KMS-11 (cell line): ENCODE measurements around the gene FRMPD2.

Experiments used
- H2AFZ ChIP-seq: fragments of 200-600 bp; sonication (generic); 2 replicates; pipeline ENCODE4 v1.6.1; 2016; ENCODE audit warnings: antibody characterized with exemption, mixed run types, low read depth
- H3K27ac ChIP-seq: fragments of 200-600 bp; sonication (generic); 2 replicates; pipeline ENCODE4 v1.6.1; 2016; ENCODE audit warnings: mild to moderate bottlenecking, mixed run types
- H3K27me3 ChIP-seq: fragments of 200-600 bp; sonication (generic); 2 replicates; pipeline ENCODE4 v1.6.1; 2017; ENCODE audit warnings: mild to moderate bottlenecking, low read depth, mixed run types, moderate library complexity; ENCODE audit not compliant: insufficient read depth
- H3K36me3 ChIP-seq: fragments of 200-600 bp; sonication (generic); 2 replicates; pipeline ENCODE4 v1.6.1; 2017; ENCODE audit warnings: mild to moderate bottlenecking, mixed run types; ENCODE audit not compliant: insufficient read depth
- H3K4me1 ChIP-seq: fragments of 200-600 bp; sonication (generic); 2 replicates; pipeline ENCODE4 v1.6.1; 2016; ENCODE audit warnings: mild to moderate bottlenecking, low read depth, mixed run types; ENCODE audit not compliant: poor library complexity, severe bottlenecking
- H3K4me2 ChIP-seq: fragments of 200-600 bp; sonication (generic); 2 replicates; pipeline ENCODE4 v1.7.0; 2016; ENCODE audit warnings: mild to moderate bottlenecking, mixed run types
- H3K4me3 ChIP-seq: fragments of 200-600 bp; sonication (generic); IDR thresholded peaks from 2 replicates; pipeline ENCODE4 v1.6.1; 2017; ENCODE audit warnings: low read depth, low read length, mixed read lengths; ENCODE audit not compliant: insufficient read depth
- H3K79me2 ChIP-seq: fragments of 200-600 bp; sonication (generic); 2 replicates; pipeline ENCODE4 v1.6.1; 2016; ENCODE audit warnings: low read depth, mixed run types; ENCODE audit not compliant: insufficient read depth
- H3K9ac ChIP-seq: fragments of 200-600 bp; sonication (generic); 2 replicates; pipeline ENCODE4 v1.6.1; 2016; ENCODE audit warnings: mild to moderate bottlenecking, mixed run types
- H4K20me1 ChIP-seq: fragments of 200-600 bp; sonication (generic); 2 replicates; pipeline ENCODE4 v1.6.1; 2016; ENCODE audit warnings: mild to moderate bottlenecking, mixed run types; ENCODE audit not compliant: insufficient read depth
- TF ChIP-seq, protein P1 (sequence below): fragments of 200-600 bp; sonication (generic); conservative IDR thresholded peaks from 2 replicates; pipeline ENCODE4 v1.6.1; 2017; ENCODE audit warnings: low read depth, mild to moderate bottlenecking, antibody characterized with exemption, low read length, moderate library complexity, mixed read lengths

FRMPD2 gene

DNA sequence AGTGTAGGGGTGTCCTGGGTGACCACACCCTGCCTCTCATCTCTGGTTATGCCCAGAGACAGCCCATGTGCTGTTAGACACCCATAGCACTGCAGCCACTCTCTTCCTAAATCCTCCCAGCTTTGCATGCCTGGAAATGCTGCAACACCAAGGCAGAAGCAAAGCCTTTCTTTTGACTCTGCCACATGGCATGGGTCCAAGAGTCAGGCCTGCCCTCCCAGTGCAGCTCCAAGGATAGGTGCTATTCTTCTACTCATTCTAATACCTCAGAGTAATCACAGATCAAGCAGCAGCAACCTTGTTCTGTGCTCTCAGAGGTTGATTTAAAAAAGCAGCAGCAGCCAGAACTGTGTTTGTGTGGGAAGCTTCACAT, 23.4 kb downstream of the FRMPD2 start:
- H3K27ac ChIP-seq: no peak overlapping the region
- no peaks in the 10 kb centered on the region for H3K4me1 ChIP-seq
- H3K4me3 ChIP-seq: no peak overlapping the region
- H3K9ac ChIP-seq: no peak overlapping the region
- no peaks in the 10 kb centered on the region for H3K36me3 ChIP-seq
- H4K20me1 ChIP-seq: no peaks in the 10 kb centered on the region
- TF ChIP-seq, protein P1, sequence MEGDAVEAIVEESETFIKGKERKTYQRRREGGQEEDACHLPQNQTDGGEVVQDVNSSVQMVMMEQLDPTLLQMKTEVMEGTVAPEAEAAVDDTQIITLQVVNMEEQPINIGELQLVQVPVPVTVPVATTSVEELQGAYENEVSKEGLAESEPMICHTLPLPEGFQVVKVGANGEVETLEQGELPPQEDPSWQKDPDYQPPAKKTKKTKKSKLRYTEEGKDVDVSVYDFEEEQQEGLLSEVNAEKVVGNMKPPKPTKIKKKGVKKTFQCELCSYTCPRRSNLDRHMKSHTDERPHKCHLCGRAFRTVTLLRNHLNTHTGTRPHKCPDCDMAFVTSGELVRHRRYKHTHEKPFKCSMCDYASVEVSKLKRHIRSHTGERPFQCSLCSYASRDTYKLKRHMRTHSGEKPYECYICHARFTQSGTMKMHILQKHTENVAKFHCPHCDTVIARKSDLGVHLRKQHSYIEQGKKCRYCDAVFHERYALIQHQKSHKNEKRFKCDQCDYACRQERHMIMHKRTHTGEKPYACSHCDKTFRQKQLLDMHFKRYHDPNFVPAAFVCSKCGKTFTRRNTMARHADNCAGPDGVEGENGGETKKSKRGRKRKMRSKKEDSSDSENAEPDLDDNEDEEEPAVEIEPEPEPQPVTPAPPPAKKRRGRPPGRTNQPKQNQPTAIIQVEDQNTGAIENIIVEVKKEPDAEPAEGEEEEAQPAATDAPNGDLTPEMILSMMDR: no peak
- no peak overlapping the region for H2AFZ ChIP-seq
- H3K4me2 ChIP-seq: no peak overlapping the region
- H3K79me2 ChIP-seq: no peaks in the 10 kb centered on the region
- H3K27me3 ChIP-seq: no peaks in the 10 kb centered on the region

DNA sequence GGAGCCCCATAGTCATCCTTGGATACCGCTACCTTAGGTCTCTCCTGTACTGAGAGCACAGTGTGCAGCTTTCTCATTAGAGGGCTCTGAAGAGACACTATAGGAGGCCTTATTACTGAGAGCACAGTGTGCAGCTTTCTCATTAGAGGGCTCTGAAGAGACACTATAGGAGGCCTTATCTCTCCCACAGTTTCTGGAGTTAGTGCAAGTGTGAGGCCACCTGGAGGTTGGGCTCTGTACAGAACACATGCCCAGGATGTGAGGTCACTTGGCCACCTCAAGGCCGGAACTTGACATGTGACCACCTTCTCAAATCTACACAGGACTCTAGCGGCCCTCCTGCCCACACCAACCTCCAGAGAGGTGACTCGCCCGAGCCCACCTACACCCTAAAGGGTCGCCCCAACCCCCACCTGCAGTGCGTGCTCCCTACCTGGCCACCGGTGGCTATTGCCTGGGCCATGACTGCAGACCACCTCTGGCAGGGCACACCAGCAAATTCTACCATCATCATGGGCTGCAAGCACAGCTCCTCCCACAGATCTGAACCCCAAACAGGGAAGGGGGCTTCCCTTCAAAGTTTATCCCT, 24.6 kb downstream of the FRMPD2 start:
- TF ChIP-seq, protein P1: no peak
- H3K27ac ChIP-seq: no peak overlapping the region
- no peak overlapping the region for H3K4me3 ChIP-seq
- no peak overlapping the region for H2AFZ ChIP-seq
- H3K9ac ChIP-seq: no peak overlapping the region
- H3K4me1 ChIP-seq: no peaks in the 10 kb centered on the region
- no peaks in the 10 kb centered on the region for H3K79me2 ChIP-seq
- H3K27me3 ChIP-seq: no peaks in the 10 kb centered on the region
- no peaks in the 10 kb centered on the region for H4K20me1 ChIP-seq
- no peak overlapping the region for H3K4me2 ChIP-seq
- H3K36me3 ChIP-seq: no peaks in the 10 kb centered on the region

DNA sequence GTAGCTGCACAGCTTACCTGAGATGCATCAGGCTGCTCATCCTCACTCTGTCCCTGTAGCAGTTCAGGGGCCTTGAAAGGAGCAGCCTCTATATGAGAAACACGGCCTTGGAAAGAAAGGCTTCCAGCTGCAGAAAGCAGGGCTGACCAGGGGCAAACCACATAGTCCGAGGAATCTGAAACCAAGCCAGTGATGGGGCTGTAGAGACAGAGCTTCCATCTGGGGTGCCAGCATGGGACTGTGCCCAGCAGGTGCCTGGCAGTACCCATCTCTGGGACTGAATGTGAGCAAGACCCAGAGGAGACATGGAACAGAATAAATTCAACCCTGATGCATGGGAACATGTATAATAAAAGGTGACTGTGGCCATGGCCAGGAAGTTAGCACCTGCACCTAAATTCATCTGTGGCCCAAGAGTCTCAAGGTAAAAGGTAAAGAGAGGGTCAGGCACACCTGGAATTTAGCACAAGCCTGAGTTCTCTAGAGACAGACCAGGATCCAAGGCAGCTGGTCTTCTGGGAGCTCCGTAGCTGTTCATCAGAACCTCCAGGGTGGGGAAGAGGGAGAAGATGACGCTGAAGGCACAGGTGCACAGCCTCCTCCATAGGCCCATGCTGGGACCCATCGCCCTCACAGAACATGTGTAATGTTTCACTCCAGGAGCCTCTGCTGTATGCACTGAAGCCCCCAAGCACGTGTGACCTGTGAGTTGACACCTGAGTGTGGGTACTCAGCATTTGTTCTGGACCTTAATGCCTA, 25.3 kb downstream of the FRMPD2 start:
- Histone ChIP-seq H3K4me3 (no peak overlapping the region), H3K27ac (no peak overlapping the region), H3K79me2 (no peaks in the 10 kb centered on the region), H3K9ac (no peak overlapping the region), H3K27me3 (no peaks in the 10 kb centered on the region), H2AFZ (no peak overlapping the region), H4K20me1 (no peaks in the 10 kb centered on the region), H3K36me3 (no peaks in the 10 kb centered on the region), H3K4me1 (no peaks in the 10 kb centered on the region), H3K4me2 (no peak overlapping the region)
- TF ChIP-seq, protein P1: no peak

DNA sequence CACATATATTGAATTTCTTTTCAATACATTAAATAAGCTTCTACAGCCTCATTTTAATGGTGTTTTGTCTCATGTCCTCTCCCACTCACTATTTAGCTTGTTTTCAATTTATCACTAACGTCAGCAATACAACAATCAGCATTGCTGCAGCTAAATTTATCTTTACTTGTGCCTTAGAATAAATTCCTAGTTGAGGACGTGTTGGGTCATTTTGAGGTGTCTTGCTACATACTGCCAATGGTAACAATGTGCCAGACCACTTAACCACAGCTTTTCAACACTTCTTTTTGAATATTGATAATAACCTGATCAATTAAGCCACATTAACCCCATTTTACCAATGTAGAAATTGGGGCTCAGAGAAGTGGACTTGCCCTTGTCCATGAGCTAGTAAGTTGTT, 26.0 kb downstream of the FRMPD2 start:
- Histone ChIP-seq H3K4me1 (no peaks in the 10 kb centered on the region), H3K27me3 (no peaks in the 10 kb centered on the region), H3K79me2 (no peaks in the 10 kb centered on the region), H3K36me3 (no peaks in the 10 kb centered on the region), H2AFZ (no peak overlapping the region), H3K4me3 (no peak overlapping the region), H3K4me2 (no peak overlapping the region), H3K9ac (no peak overlapping the region), H4K20me1 (no peaks in the 10 kb centered on the region), H3K27ac (no peak overlapping the region)
- TF ChIP-seq, protein P1: no peak
